H1 (cell line): ENCODE measurements around the gene STXBP5. TPM values are rescaled to one million over a fixed set of nuclear protein-coding genes. Genes with fewer than 3 reads are reported as not detected.

Experiments used
- BRCA1 ChIP-seq: IDR thresholded peaks from 2 replicates; pipeline ENCODE4 v1.6.1; 2012; ENCODE audit warnings: low read depth, low read length, improper control_type of control experiment
- CEBPB ChIP-seq: IDR thresholded peaks from 2 replicates; pipeline ENCODE4 v1.6.1; 2012; ENCODE audit warnings: low read depth, low read length
- EP300 ChIP-seq, 2 experiments: IDR thresholded peaks; 1 replicate in 1 of 2; 2 replicates in 1 of 2; pipeline ENCODE4 v1.6.1; 2011 to 2012; ENCODE audit warnings: low read depth in 2 of 2, low read length in 2 of 2, mild to moderate bottlenecking in 2 of 2, borderline replicate concordance in 1 of 2, inconsistent platforms in 1 of 2, moderate library complexity in 1 of 2
- FOSL1 ChIP-seq: IDR thresholded peaks from 2 replicates; pipeline ENCODE4 v1.6.1; 2011; ENCODE audit warnings: mild to moderate bottlenecking, low read depth, low read length, moderate library complexity; ENCODE audit not compliant: insufficient read depth
- PHF8 ChIP-seq: fragments of 200-600 bp; sonication (generic); conservative IDR thresholded peaks from 2 replicates; pipeline ENCODE4 v1.7.1; 2012; ENCODE audit warnings: low read depth, mild to moderate bottlenecking, inconsistent platforms, low read length, moderate library complexity
- RFX5 ChIP-seq: IDR thresholded peaks from 2 replicates; pipeline ENCODE4 v1.6.1; 2011; ENCODE audit warnings: low read depth, low read length, improper control_type of control experiment, borderline replicate concordance
- RNF2 ChIP-seq: fragments of 200-900, 300-1000 bp; sonication (generic); IDR thresholded peaks from 2 replicates; pipeline ENCODE4 v1.7.1; 2016; ENCODE audit warnings: borderline replicate concordance, low read depth, mild to moderate bottlenecking, antibody characterized with exemption, low read length; ENCODE audit not compliant: poor library complexity, severe bottlenecking; ENCODE audit errors: missing control alignments
- SP4 ChIP-seq: IDR thresholded peaks from 2 replicates; pipeline ENCODE4 v1.6.1; 2012; ENCODE audit warnings: low read length, inconsistent platforms
- TAF7 ChIP-seq: optimal IDR thresholded peaks from 2 replicates; pipeline ENCODE3; 2011; ENCODE audit warnings: low read depth, mild to moderate bottlenecking, inconsistent platforms, low read length, moderate library complexity, borderline replicate concordance
- polyA plus RNA-seq, 7 experiments: library from polyadenylated mRNA; depleted of rRNA in 3 of 7; stranded (reverse) in 5 of 7; unstranded in 2 of 7; fragments of >200 nt in 5 of 7; fragments of 200-250 nt in 2 of 7; gene quantifications; 1 replicate in 5 of 7; 2 replicates in 1 of 7; 4 replicates in 1 of 7; pipeline versions ENCODE4 v1.2.1 to v1.2.3, GENCODE V29; 2011 to 2013; ENCODE audit warnings: missing spikeins in 2 of 7, mixed read lengths in 2 of 7
- total RNA-seq: library from RNA; stranded (reverse); fragmentation: NEBNext Ultra II Directional; extraction: Animal tissue kit (Norgen Biotek cat#: 25700); gene quantifications from 2 replicates; pipeline ENCODE4 v1.2.1, GENCODE V29; 2021

The STXBP5 gene
- total and polyA plus RNA-seq, 2 of the 8 experiments (the other 6 are each of a cell fraction or from before 2014, with no cell fraction given): 2.7 to 10.8 TPM

DNA sequence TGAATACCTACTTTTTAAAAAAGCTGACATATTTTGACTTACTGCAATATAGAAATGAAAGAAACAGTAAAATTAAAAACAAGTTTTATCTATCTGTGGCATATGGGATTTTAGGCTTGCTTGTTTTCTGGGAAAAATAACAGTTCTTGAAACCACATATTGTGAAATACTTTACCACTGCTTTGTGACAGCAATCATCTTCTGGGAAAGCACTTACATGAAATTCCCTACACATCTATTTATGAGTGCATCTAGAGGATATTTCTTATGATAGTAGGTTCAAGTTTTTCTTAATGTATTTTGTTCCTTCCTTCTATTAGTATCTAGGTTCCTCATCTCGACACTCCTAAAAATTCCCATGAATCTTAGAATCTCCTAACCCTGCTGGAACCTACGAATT, 75.2 kb downstream of the STXBP5 start (continued):
- TF ChIP-seq TAF7 (no peak), EP300 (IDR thresholded peaks at IDR 0.05; ENCODE audit: borderline replicate concordance in 1 of 2, low read depth in 2 of 2, low read length in 2 of 2) (no peak), PHF8 (no peak), RFX5 (no peak), FOSL1 (no peak), RNF2 (no peak), CEBPB (no peak), SP4 (no peak), BRCA1 (no peak)
- TF ChIP-seq, all 59 proteins: peak for 0
